A549 (cell line): ENCODE measurements around the gene TSGA10IP. TPM values are rescaled to one million over a fixed set of nuclear protein-coding genes. Genes with fewer than 3 reads are reported as not detected.

Experiments used
- ATAC-seq, 2 experiments: fragments of 200-7000 bp in 1 of 2; fragments of >200 bp in 1 of 2; cut with Nextera tagmentation in 1 of 2; cut with Tn5 transposase in 1 of 2; 3 replicates each; pipeline versions ENCODE4 v1.8.0 to v1.9.1; 2018 to 2020; ENCODE audit warnings: mild to moderate bottlenecking in 1 of 2, moderate library complexity in 1 of 2
- CTCF ChIA-PET: fragments of 300-600 bp; sonication (Branson Sonifier 250); formaldehyde crosslinking; extraction: SDS; loops from one replicate; lab custom pipeline; 2021; ENCODE audit warnings: antibody characterized with exemption, inconsistent platforms; lab: Yijun Ruan, JAX
- POLR2A ChIA-PET: fragments of 350-600 bp; formaldehyde crosslinking; extraction: SDS; loops from one replicate; lab custom pipeline; 2021; ENCODE audit warnings: antibody characterized with exemption, inconsistent platforms; lab: Yijun Ruan, JAX
- DNase-seq, 2 experiments: peaks; one replicate each; pipeline versions ENCODE4 v3.0.0 to v3.0.0-alpha.2; 2011 to 2016; ENCODE audit warnings: low read depth in 1 of 2, low spot score in 1 of 2
- FAIRE-seq: peaks from 2 replicates; lab custom pipeline; 2011; peaks lifted over from hg19 to GRCh38; lab: Jason Lieb, UNC
- H3K27ac ChIP-seq, 2 experiments: fragments of >200 bp; sonication (Bioruptor Twin); formaldehyde crosslinking; 3 replicates each; pipeline ENCODE4 v1.5.1; 2016 to 2017
- H3K4me1 ChIP-seq: fragments of >200 bp; sonication (Bioruptor Twin); formaldehyde crosslinking; 3 replicates; pipeline ENCODE4 v1.6.1; 2016
- H3K4me2 ChIP-seq: fragments of >200 bp; sonication (Bioruptor Twin); formaldehyde crosslinking; 3 replicates; pipeline ENCODE4 v1.6.1; 2016
- H3K4me3 ChIP-seq: fragments of >200 bp; sonication (Bioruptor Twin); formaldehyde crosslinking; 3 replicates; pipeline ENCODE4 v1.5.1; 2016
- H3K9me3 ChIP-seq: fragments of >200 bp; sonication (Bioruptor Twin); formaldehyde crosslinking; 3 replicates; pipeline ENCODE4 v1.6.1; 2016
- BCL3 ChIP-seq: fragments of >200 bp; sonication (Bioruptor Twin); formaldehyde crosslinking; IDR thresholded peaks from 3 replicates; pipeline ENCODE4 v1.6.1; 2016
- BHLHE40 ChIP-seq: IDR thresholded peaks from 2 replicates; pipeline ENCODE4 v1.6.1; 2012; ENCODE audit warnings: low read depth, low read length, inconsistent platforms
- EHMT2 ChIP-seq: fragments of 200-600 bp; sonication (generic); IDR thresholded peaks from 2 replicates; pipeline ENCODE4 v1.6.1; 2016; ENCODE audit warnings: antibody characterized with exemption, low read depth, mild to moderate bottlenecking, moderate library complexity
- EP300 ChIP-seq, 2 experiments: fragments of >200 bp; sonication (Bioruptor Twin); formaldehyde crosslinking; IDR thresholded peaks; 2 replicates in 1 of 2; 3 replicates in 1 of 2; pipeline ENCODE4 v1.6.1; 2016 to 2017
- FOSL2 ChIP-seq, 2 experiments: fragments of 450-650 bp in 1 of 2; fragments of >200 bp in 1 of 2; sonication (Bioruptor Twin) in 1 of 2; formaldehyde crosslinking; IDR thresholded peaks; 2 replicates each; pipeline versions ENCODE4 v1.5.0 to v1.6.1; 2016 to 2020; ENCODE audit warnings: mild to moderate bottlenecking in 1 of 2, moderate library complexity in 1 of 2
- GATA3 ChIP-seq: IDR thresholded peaks from 2 replicates; pipeline ENCODE4 v1.6.1; 2012; ENCODE audit warnings: borderline replicate concordance
- HMGXB4 ChIP-seq: fragments of 250-450 bp; sonication (Bioruptor Pico); IDR thresholded peaks from 2 replicates; pipeline ENCODE4 v1.5.0; 2021; ENCODE audit warnings: mild to moderate bottlenecking, moderate library complexity, borderline replicate concordance
- HOXB13 ChIP-seq: fragments of 250-450 bp; sonication (Bioruptor Pico); IDR thresholded peaks from 2 replicates; pipeline ENCODE4 v1.5.0; 2020; ENCODE audit warnings: low read depth, mild to moderate bottlenecking, moderate library complexity
- JUN ChIP-seq, 2 experiments: fragments of >200 bp; sonication (Bioruptor Twin); formaldehyde crosslinking; IDR thresholded peaks; 2 replicates in 1 of 2; 3 replicates in 1 of 2; pipeline ENCODE4 v1.6.1; 2016 to 2017
- MAX ChIP-seq: IDR thresholded peaks from 2 replicates; pipeline ENCODE4 v1.6.1; 2012
- MAZ ChIP-seq: fragments of 150-350 bp; IDR thresholded peaks from 2 replicates; pipeline ENCODE4 v1.6.1; 2014; ENCODE audit warnings: antibody characterized with exemption, low read depth, low read length, borderline replicate concordance
- MYC ChIP-seq: IDR thresholded peaks from 2 replicates; pipeline ENCODE4 v1.6.1; 2012; ENCODE audit warnings: mild to moderate bottlenecking, inconsistent platforms, low read length, improper control_type of control experiment, borderline replicate concordance
- PBX3 ChIP-seq: IDR thresholded peaks from 2 replicates; pipeline ENCODE4 v1.6.1; 2012
- PHF8 ChIP-seq: fragments of 200-600 bp; sonication (generic); IDR thresholded peaks from 2 replicates; pipeline ENCODE4 v1.6.1; 2016; ENCODE audit warnings: low read depth, mild to moderate bottlenecking, antibody characterized with exemption, moderate library complexity, borderline replicate concordance
- POLR2A ChIP-seq: IDR thresholded peaks from 2 replicates; pipeline ENCODE4 v1.6.1; 2012; ENCODE audit warnings: mild to moderate bottlenecking, low read length
- RAD21 ChIP-seq, 2 experiments: fragments of >200 bp in 1 of 2; sonication (Bioruptor Twin) in 1 of 2; formaldehyde crosslinking in 1 of 2; IDR thresholded peaks in 1 of 2; conservative IDR thresholded peaks in 1 of 2; 2 replicates in 1 of 2; 3 replicates in 1 of 2; pipeline ENCODE4 v1.6.1; 2012 to 2018; ENCODE audit warnings: inconsistent platforms in 1 of 2
- RNF2 ChIP-seq: fragments of 200-600 bp; sonication (generic); IDR thresholded peaks from 2 replicates; pipeline ENCODE4 v1.6.1; 2016; ENCODE audit warnings: low read depth, mild to moderate bottlenecking, antibody characterized with exemption, moderate library complexity, borderline replicate concordance
- ZFP36 ChIP-seq: fragments of 450-650 bp; IDR thresholded peaks from 2 replicates; pipeline ENCODE4 v1.6.1; 2014; ENCODE audit warnings: borderline replicate concordance; ENCODE audit not compliant: partially characterized antibody
- ZNF302 ChIP-seq: fragments of 250-450 bp; sonication (Bioruptor Pico); IDR thresholded peaks from 2 replicates; pipeline ENCODE4 v1.9.0; 2021; ENCODE audit warnings: inconsistent platforms, mild to moderate bottlenecking, moderate library complexity
- WGBS: methylation state at CpG from one replicate; pipeline ENCODE4 v1.1.6; 2017; ENCODE audit errors: missing lambda C conversion rate; 5-methylcytosine and 5-hydroxymethylcytosine counted together
- polyA plus RNA-seq, 4 experiments: library from polyadenylated mRNA; depleted of rRNA in 3 of 4; stranded (reverse); fragments of >200 nt; fragmentation: RNase III in 1 of 4; extraction: RNeasy Plus Mini Kit Qiagen cat#74134 plus additional on column Dnase treatment in 1 of 4; gene quantifications; 2 replicates in 3 of 4; 3 replicates in 1 of 4; pipeline ENCODE4 v1.2.3, GENCODE V29; 2011 to 2017
- TF ChIP-seq, protein P1 (sequence below): IDR thresholded peaks from 2 replicates; pipeline ENCODE4 v1.6.1; 2012; ENCODE audit warnings: low read depth, borderline replicate concordance

The TSGA10IP gene
- polyA plus RNA-seq, 2 of the 4 experiments (the other 2 are of a cell fraction), result not detected

GRCh38 chr11:65919141-65919572 lies 26.1 kb upstream of the TSGA10IP start, which contains the start of gene DRAP1:
Gene DRAP1, plus strand, starts transcription at chr11:65919426. Its CDS starts 76 bp downstream, at chr11:65919502.
- CTCF ChIA-PET, result interaction anchor here (1.2 to 31.6 kb wide), 3 partner anchors 25 to 69 kb away, joined by 3 to 618 read pairs (median 8); partner anchors contain the start of genes CCDC85B, FIBP and FOSL1
- H3K9me3 ChIP-seq, result no peaks in the 10 kb centered on the region
- H3K27ac ChIP-seq, result peak within 1 kb of the TSS; percentile 95 to 100
- DNase-seq (peak; percentile 86 to 99), FAIRE-seq (no peak), ATAC-seq (peak; percentile 65 to 81)
- H3K4me3 ChIP-seq, result peak within 1 kb of the TSS; percentile 97
- H3K4me2 ChIP-seq, result peak within 1 kb of the TSS; percentile 98
- H3K4me1 ChIP-seq, result peaks cover 49% of the 10 kb centered on the region
- WGBS, result no CpG with 5 or more reads among the region's 59 CpGs
- POLR2A ChIA-PET, result interaction anchor here (1.0 to 1.9 kb wide), 3 partner anchors 19 to 31 kb away, joined by 5 to 7 read pairs (median 7); partner anchors contain the start of genes CCDC85B, FIBP and FOSL1
- TF ChIP-seq MAX (peak; percentile 85), RAD21 (conservative IDR thresholded peaks at IDR 0.05 in 1 of 2, IDR thresholded peaks at IDR 0.05 in 1 of 2) (peak; percentile 18 to 40; a peak in 2 of 5 replicates), RNF2 (no peak), PBX3 (peak; percentile 95), GATA3 (peak; percentile 65; the same call in 1 of the 2 replicates), EP300 (IDR thresholded peaks at IDR 0.05) (peak in 1 of 2 experiments; percentile 31; a peak in 1 of 5 replicates), MYC (peak; percentile 65; the same call in 1 of the 2 replicates), BHLHE40 (no peak), JUN (IDR thresholded peaks at IDR 0.05) (peak; percentile 76 to 93), MAZ (peak; percentile 88; the same call in 1 of the 2 replicates), ZNF302 (CRISPR knock-in tag) (no peak), FOSL2 (IDR thresholded peaks at IDR 0.05) (no peak), FOSL2 (CRISPR knock-in tag; IDR thresholded peaks at IDR 0.05) (peak; percentile 76), ZFP36 (peak; percentile 31), HOXB13 (CRISPR knock-in tag) (no peak), POLR2A (peak; percentile 50), HMGXB4 (CRISPR knock-in tag) (no peak), BCL3 (peak; percentile 40; the same call in 1 of the 3 replicates), PHF8 (peak; percentile 86), EHMT2 (no peak)
- TF ChIP-seq, protein P1, sequence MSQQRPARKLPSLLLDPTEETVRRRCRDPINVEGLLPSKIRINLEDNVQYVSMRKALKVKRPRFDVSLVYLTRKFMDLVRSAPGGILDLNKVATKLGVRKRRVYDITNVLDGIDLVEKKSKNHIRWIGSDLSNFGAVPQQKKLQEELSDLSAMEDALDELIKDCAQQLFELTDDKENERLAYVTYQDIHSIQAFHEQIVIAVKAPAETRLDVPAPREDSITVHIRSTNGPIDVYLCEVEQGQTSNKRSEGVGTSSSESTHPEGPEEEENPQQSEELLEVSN, result peak; percentile 36; the same call in 1 of the 2 replicates
